ENCODE measurements around the gene MEIS1.

The MEIS1 gene

DNA sequence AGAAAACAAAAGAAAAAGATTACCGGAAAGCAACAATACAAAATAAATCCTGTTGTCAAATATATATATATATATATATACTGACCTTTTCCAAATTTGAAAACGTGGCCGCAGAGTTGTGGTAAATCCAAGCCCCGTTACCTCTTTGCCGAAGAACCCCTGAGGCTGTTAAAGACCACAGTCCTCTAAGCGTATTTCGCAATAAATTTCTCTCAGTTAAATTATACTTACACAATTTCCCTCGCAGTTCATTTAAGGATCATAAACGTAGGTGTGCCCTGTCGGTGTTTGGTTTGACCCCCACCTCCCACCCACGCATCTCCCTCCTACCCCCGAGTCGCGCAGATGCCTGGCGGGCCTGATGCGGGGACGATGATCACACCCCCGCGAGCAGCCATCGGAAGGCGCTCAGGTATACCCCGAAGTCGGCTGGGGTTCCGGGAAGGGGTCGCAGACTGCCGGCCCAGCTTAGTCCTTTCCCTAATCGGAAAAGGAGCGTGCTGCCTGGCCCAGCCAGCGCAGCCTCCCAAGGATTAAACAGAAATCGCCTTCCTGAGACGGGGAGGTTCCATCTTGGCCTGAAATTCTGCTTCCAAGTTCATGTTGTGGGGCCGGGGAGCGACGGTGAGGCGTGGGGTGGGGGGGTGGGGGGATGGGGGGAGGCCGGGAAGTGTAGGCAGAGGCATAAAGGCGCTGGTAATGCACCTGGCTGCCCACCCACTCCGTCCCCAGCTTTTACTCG, 2.9 kb upstream of the MEIS1 start:
- no peak for DNase-seq (ENCODE audit: low read depth in 2 of 2)

DNA sequence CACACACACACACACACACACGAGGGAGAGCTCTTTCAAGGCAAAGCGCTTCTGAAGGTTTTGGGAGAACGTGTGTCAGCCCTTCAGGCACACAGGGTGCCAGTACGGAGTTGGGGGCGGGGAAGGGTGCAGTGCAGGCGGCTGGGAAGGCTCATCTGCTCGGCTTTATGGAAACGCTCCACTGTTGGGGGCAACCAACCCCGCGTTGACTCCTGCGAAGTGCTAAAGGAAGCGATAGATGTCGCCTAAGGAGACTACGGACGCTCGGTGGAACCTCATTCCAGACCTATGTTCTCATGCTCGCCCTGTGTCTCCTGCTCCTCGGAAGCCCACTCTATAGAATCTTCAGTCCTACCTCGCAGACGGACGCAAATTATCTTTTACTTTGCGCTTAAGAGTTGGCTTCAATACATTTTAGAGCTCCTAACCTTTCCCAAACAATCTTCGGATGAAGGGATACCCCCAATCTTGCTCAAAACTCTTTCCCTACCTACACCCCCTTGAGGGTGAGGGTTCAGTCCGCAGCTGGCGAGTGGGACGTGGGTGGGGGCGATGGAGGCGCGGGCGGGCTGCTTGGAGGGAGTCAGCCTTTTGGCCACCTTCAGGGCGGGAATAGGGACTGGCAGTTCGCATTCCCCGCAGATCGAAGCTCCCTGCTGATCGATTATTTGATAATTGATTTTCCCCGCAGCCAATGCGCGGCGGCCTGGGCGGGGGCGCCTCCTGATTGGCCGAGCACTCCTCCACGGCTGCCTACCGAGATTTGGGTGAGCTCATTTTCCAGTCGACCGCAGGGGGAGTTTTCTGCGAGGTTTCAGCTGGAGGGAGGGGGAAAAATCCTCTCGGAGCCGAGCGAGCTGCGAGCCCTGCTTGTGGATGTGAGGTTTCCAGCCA, 1.9 kb upstream of the MEIS1 start:
- no peak for DNase-seq (ENCODE audit: low read depth in 2 of 2)

DNA sequence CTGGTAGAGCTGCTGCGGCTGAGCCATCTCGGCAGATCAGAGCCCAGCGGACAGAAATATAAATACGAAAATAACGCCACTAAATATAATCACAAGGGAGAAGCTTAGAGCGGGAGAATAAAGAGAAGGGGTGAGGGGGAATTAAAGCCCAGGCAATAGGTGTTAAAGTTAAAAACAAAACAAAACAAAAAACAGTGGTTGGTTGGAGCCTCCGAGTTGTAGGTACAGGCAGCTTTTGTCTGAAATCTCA, 1.3 kb upstream of the MEIS1 start:
- DNase-seq (ENCODE audit: low read depth in 2 of 2), result no peak

DNA sequence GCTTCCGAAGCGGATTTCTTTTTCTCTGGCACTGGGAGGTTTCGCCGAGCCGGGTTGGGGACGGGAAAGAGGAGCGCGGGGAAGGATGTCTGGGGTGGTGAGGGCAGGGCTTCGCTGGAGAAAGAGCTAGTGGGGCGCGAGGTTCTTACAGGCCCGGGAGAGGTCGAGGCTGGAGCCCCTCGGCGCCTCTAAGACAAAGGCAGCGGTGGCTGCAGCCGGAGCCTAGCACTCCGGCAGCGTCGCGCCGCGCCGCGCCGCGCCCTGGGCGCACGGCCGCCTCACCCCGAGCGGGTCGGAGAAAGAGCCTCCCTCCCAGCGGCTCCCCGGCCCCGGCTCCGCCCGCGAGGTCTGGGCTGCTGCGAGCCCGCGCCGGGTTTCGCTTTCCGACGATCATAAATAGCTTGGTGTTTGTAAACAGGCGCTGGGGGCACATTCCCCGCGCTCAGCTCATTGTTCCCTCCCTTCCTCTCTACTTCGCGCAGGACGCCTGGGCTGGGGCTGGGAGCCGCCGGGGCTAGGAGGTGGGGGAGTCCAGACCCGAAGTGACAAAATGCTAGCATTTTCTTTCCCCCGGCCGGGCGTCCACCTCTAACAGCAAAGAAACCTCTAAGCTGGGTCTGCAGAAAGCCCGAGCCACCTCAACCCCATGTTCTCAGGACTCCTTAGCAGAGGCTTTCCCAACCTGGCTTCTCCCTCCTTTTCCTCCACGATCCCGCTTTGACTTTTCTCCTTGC, 813 bp upstream of the MEIS1 start:
- DNase-seq (ENCODE audit: low read depth in 2 of 2), result no peak

DNA sequence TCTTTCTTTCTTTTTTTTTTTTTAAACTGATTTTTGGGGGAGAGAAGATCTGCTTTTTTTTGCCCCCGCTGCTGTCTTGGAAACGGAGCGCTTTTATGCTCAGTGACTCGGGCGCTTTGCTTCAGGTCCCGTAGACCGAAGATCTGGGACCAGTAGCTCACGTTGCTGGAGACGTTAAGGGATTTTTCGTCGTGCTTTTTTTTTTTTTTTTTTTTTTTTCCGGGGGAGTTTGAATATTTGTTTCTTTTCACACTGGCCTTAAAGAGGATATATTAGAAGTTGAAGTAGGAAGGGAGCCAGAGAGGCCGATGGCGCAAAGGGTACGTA, 587 bp downstream of the MEIS1 start:
- no peak for DNase-seq (ENCODE audit: low read depth in 2 of 2)

DNA sequence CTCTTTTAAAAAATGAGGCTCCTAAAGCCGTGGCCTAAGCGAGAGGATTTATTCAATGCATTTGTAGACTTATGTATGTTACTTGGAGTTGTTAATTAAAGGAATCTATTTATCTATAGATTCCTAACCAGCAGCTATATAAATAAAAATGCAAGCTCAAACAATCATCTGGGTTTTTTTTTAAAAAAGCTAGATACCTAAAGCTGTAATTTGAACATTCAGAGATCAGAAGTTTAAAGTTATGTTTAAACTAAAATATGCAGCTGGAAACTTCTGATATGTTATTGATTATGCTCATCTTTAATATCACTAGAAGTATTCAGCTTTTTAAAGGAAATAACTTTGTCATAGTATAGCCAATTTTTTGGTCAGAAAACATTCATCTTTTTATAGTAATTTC, 1.0 kb downstream of the MEIS1 start:
- DNase-seq (ENCODE audit: low read depth in 2 of 2), result no peak

DNA sequence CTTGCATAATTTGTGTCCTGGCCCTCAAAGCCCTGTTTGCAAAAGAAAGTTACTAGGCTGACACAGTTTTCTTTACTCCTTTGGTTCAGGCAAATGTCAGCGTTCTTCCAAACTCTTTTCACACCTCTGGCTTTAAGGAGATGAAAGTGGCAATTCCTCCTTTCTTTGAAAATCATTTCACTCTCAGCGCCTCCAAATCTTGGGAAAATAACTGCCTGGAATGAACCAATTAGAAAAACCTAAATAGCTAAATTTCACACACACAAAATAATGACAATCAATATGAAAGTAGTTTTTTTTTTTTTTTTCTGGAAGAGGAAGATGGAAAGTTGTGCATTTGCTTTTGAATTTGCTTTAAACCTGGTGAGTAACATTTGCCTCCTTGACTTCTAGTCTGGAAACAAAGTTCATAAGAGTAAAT, 1.7 kb downstream of the MEIS1 start:
- no peak for DNase-seq (ENCODE audit: low read depth in 2 of 2)

DNA sequence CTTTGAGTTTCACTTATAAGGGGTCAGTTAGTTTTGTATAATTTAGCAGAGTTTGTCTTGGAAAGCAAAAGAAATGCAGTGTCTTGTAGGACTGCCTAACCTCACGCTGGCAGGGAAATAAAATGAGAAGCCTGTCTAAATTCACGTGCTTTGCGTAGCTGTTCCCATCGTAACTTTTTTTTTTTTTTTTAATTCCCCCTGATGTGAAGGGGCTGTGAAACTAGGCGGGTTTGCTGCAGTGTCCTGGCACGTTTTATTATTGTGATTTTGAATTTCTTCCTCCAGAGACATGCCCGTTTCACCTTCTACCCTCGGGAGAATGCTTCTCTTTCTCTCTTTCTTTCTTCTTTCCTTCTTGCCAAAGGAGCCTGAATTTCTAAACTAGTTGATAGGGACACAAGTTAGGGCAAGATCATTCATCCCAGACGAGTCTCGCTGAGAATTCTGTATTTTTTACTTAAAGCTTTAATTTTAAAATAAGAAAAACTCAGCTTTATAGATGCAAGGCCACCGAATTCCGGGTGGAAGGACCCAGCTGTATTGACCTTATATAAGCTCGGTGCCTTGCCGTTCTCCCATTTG, 2.3 kb downstream of the MEIS1 start:
- no peak for DNase-seq (ENCODE audit: low read depth in 2 of 2)

DNA sequence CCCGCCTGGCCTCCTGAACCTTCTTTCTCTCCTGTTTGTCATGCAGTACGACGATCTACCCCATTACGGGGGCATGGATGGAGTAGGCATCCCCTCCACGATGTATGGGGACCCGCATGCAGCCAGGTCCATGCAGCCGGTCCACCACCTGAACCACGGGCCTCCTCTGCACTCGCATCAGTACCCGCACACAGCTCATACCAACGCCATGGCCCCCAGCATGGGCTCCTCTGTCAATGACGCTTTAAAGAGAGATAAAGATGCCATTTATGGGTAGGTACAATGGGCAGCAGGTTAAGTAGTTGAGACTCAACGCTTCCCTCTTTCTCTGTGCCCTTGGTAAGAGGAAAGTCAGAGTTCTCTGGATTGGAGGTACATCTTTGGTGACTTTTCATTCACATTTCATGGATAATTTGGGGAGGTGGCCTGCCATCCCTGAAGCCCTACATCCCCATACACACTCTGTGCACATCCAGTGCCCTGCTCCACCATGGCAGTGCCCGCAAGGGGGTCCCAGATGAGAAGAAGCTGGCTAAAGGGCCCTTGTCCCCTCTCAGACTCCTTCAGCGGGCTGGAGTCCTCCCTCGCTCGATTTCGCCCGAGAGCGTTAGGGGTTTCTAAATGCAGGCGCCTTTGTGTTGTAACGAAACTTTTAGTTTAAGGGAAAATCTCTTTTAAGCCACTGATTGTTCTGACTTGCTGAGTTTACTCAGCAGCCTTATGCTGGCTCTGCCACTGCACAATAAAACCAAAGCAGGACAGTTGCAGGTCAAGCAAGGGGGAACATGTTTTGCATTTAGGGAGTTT, 3.0 kb downstream of the MEIS1 start:
- no peak for DNase-seq (ENCODE audit: low read depth in 2 of 2)

DNA sequence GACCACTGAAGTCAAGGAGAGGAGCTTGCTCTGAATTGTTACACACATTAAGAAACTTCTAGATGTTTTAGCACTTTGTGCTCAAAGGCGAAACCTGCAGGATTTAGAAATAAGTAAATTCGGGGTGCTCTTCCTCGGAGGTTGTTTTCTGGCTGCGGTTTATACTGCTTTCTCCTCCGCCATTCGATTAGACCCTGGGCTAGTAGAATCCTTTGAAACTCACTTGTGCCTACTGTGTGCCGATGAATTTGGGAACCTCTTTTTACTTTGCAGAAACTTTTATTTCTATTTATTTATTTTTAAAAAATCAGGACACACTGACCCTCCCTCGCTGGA, 3.5 kb downstream of the MEIS1 start:
- no peak for DNase-seq (ENCODE audit: low read depth in 2 of 2)

DNA sequence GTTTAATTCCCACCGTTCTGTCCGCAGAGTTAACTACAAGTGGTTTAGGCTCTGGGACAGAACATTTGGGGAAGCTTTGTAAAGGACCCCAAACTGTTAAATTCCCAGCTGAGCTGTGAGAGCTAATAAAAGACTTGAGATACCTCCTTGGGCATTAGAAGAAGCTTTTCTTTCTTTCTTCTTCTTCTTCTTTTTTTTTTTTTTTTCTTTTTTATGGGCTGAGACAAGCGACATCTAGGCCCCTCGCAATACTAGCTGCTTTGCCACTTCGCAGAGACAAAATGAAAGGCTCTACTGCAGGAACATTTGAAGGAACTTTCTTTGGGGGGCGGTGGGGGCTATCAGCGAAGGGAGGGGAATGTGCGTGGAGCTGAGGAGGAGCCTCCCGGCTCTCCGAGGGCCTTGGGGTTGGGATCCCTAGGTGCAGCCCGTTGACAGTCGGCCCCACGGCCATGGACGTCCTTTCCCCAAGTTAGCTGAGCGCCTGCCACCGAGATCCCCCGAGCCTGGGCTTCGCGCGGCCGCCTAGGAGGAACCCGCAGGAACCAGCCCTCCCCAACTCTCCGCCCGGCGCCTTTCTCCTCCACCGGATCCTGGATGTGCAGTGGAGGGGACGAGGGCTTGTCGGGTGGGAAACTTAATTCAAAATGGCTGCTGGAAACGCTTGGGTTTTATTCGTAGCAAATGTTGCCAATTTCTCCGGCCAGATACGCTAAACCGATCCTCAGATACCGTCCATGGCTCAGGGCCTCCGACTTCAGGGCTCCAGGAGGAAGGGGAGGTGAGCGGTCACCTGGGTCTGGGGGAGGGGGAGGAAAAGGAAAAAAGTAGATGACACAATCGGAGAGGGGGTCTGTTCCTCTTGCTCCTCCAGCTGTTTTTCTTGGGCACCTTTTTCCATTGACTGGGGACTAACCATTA, 4.2 kb downstream of the MEIS1 start:
- no peak for DNase-seq (ENCODE audit: low read depth in 2 of 2)

DNA sequence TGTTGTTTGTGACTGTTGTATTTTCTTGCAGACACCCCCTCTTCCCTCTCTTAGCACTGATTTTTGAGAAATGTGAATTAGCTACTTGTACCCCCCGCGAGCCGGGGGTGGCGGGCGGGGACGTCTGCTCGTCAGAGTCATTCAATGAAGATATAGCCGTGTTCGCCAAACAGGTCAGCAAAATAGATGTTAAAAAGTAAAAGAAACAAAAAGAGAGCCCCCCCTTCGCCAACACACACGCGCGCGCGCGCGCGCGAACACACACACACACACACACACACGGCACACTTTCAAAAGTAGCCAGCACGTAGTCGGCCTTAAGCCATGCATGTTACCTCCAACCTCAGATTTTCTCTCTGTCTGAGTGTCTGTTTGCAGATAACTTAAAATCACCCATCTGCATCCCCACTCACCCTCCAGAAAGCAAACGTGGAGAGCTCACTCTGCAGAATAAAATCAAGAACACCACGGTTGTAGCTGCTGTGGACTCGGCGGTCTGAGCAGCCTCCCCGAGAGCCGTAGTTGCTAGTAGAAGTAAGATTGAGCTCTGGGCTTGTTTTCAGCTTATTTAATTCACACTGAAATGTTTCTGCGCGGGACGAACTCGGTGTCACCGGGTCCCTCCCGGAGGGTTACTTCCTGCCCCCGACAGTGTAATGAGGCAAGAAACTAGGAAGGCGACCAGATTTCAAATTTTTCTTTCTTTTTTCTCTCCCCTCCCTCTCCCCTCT, 5.1 kb downstream of the MEIS1 start:
- no peak for DNase-seq (ENCODE audit: low read depth in 2 of 2)

DNA sequence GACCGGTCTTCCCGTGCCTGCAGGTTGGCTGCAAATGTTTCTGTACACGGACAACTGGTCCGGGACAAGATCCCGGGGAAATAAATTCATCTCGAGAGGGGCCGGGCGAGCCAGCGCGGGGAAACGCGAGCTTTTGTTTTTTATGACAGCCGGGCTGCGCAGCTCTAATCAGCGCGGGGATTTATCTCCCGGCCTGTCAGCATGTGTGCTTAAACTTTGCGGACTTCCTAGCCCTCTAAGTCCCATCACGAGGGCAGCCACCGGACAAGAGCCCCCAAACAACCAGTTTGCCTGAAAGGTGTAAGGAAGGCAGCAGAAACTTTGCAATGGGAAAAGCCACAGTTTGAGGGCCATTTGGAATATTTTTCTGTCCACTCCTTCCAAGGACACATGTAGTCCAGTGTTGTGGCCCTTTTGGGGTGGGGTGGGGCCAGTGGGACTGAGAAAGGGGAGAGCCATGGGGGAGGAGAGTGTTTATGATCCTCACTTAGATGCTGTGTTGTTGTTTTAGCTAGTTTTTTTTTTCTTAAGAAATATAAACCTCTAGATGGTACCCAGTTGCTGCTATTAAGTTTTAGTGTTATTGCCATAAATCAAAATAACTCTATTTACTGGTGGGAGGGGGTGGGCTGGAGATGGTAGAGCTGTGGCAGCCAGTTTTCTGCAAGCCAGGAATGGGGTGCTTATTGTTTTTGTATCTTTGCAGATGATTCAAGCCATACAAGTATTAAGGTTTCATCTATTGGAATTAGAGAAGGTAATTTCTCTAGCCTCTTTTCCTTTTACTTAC, 6.0 kb downstream of the MEIS1 start:
- no peak for DNase-seq (ENCODE audit: low read depth in 2 of 2)

DNA sequence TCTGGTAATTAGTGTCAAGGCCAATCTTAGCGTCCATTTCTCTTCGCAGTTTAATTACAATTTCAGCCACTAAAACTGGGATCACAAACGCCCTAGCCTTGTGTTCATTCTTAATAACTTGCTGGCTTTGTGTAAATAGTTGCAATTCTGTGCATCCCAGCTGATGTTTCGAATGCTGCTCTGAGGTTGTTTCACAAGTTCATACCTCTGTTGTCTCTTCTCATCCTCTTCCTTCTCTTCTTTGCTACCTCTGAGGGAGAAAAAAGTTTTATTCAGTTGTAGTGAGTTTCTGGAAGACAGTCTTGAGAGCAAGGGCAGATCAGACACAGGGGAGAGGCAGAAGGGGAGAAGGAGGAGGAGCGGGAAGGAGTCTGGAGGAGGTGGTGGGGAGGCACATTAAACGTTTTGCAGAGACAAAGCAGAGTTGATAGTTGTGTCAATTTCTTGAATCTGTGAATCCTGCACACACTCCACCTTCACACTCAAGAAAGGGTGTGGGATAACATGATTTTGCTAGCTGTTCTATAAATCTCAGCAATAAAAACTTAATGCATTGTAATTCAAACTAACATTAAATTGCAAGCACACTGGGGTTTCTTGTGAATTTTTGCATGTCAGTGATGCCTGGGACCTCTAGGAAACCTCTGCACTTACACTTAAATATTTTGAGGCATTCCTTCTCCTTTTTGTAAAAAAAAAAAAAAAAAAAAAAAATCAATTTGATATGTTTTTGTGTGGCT, 6.8 kb downstream of the MEIS1 start:
- no peak for DNase-seq (ENCODE audit: low read depth in 2 of 2)

DNA sequence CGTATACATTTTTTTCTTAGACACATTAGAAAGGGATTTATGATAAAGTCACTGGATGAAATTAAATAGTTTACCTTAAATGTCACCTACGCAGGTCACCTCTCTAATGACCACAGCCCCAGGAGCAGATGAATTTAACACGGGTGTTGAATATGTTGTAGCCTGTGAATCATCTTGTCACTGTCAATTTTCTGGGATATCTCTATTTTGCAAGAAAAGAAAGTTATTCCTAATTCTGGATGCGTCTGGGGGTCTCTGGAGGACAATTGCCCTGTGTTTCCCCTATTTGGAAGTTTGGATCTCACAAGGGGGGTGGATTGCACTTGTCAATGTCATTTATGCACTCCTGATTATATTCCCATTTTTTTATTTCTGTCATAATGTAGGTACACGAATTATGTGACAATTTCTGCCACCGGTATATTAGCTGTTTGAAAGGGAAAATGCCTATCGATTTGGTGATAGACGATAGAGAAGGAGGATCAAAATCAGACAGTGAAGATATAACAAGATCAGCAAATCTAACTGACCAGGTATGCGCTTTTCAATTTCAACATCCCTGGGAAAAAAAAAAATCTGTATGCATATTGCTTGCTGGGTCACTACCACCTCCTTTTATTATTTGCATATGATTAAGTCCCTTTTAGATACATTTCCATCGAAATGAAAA, 7.7 kb downstream of the MEIS1 start:
- DNase-seq (ENCODE audit: low read depth in 2 of 2), result no peak

DNA sequence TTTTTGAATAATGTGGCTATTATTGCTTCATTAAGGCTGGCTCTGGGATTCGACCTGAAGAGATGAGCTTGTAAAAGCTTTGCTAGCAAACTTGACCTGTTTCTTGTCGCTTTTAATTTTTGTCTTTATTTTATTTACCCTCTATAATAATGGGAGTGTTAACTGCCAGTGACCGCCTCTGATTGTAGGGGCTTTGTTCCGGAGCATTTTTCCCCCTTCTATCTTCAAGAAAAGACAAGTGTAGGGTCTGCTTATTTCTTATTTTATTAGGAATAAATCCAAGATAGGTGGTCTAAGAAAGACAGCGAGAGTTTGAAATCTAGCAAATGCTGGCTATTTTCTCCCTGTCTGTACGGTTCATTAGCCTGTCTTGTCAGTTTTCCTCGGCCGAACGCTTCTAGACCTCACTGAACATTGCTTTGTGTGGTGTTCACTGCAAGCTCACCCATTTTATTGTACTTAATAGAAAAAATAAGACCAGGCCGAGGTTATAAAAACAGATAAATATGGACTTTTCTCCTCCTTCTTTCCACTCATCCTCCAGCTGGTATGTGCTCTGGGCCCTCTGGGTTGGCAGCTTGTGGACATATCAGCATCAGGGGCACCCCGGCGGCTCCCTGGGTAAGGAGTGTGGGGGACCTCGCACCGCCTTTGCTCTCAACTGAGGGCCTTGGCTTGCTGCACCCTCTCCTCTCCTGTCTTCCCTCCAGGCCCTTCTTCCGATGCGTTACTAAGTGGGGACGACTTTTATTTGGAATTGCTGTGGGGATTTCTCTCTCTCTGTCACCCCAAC, 8.5 kb downstream of the MEIS1 start:
- DNase-seq (ENCODE audit: low read depth in 2 of 2), result no peak

Measured in stimulated activated CD8-positive, alpha-beta memory T cell treated with anti-CD3 and anti-CD28 coated beads, Interleukin-7, amount 100 ng/mL, for 1 hour (primary cell).